ENCODE data around the gene CHADL. TPM values are rescaled to one million over a fixed set of nuclear protein-coding genes. Genes with fewer than 3 reads are reported as not detected.

CHADL gene
- polyA plus RNA-seq, 1 of the 3 experiments (the other 2 are of a cell fraction) = 0.03 TPM

- H2AFZ ChIP-seq (ENCODE audit: low read depth) = no peak overlapping the region
- H3K9me2 ChIP-seq = no peaks in the 10 kb centered on the region
- no peaks in the 10 kb centered on the region for H3K9me3 ChIP-seq
- 96% methylated on average over 4 of the region's 7 CpGs for WGBS (ENCODE audit: low lambda C conversion rate)
- H4K20me1 ChIP-seq (ENCODE audit: insufficient read depth) = no peaks in the 10 kb centered on the region
- no peak overlapping the region for H3K4me2 ChIP-seq
- no peaks in the 10 kb centered on the region; a peak in 1 of 4 replicates for H3K4me1 ChIP-seq (ENCODE audit: control insufficient read depth in 1 of 2, insufficient read depth in 2 of 2, low read depth in 1 of 2, low read length in 1 of 2)
- H3K79me2 ChIP-seq (ENCODE audit: insufficient read depth) = no peaks in the 10 kb centered on the region
- no peak for DNase-seq
- no peak overlapping the region for H3K27ac ChIP-seq (ENCODE audit: low read depth in 2 of 2, low read length in 1 of 2)
- H3K27me3 ChIP-seq (ENCODE audit: insufficient read depth) = no peaks in the 10 kb centered on the region
- TF ChIP-seq TEAD4 (IDR thresholded peaks at IDR 0.05; ENCODE audit: borderline replicate concordance, insufficient read depth) (no peak), RXRA (IDR thresholded peaks at IDR 0.05; ENCODE audit: borderline replicate concordance, low read depth) (no peak), ELF1 (IDR thresholded peaks at IDR 0.05) (no peak), TCF12 (IDR thresholded peaks at IDR 0.05) (no peak), PBX3 (IDR thresholded peaks at IDR 0.05) (no peak), CTCF (IDR thresholded peaks at IDR 0.05) (no peak), FOSL2 (IDR thresholded peaks at IDR 0.05; ENCODE audit: borderline replicate concordance, low read depth) (no peak), USF2 (IDR thresholded peaks at IDR 0.05; ENCODE audit: borderline replicate concordance, low read depth, low read length) (no peak), REST (IDR thresholded peaks at IDR 0.05; ENCODE audit: low read depth, low read length) (no peak), RAD21 (IDR thresholded peaks at IDR 0.05; ENCODE audit: low read length) (no peak), IRF3 (IDR thresholded peaks at IDR 0.05; ENCODE audit: low read depth, low read length) (no peak), RFX5 (IDR thresholded peaks at IDR 0.05; ENCODE audit: low read length) (no peak), FOXM1 (IDR thresholded peaks at IDR 0.05; ENCODE audit: low read depth) (no peak), EZH2phosphoT487 (IDR thresholded peaks at IDR 0.05; ENCODE audit: borderline replicate concordance, low read depth) (no peak), GATA2 (CRISPR knock-in tag; IDR thresholded peaks at IDR 0.05) (no peak), RCOR1 (IDR thresholded peaks at IDR 0.05; ENCODE audit: low read length) (no peak), NFIC (IDR thresholded peaks at IDR 0.05; ENCODE audit: borderline replicate concordance) (no peak)
- ChIA-PET CTCF (no interaction called here), POLR2A (interaction anchor here (0.5 kb wide), 1 partner anchor 249 kb away, joined by 4 read pairs; no protein-coding TSS in a partner anchor)
- H3K4me3 ChIP-seq (ENCODE audit: low read depth in 2 of 2, low read length in 1 of 2) = no peak overlapping the region
- no peaks in the 10 kb centered on the region for H3K36me3 ChIP-seq (replicated peaks in 1 of 2; ENCODE audit: control insufficient read depth in 1 of 2, insufficient read depth in 2 of 2, low read length in 1 of 2)
- no peaks in the 10 kb centered on the region for H3F3A ChIP-seq (replicated peaks; ENCODE audit: insufficient read depth)
- no peak overlapping the region for H3K9ac ChIP-seq
Observed at GRCh38 chr22:41241133-41241676, 474 bp upstream of the CHADL start.

Data from SK-N-SH (cell line).